WTC11 (cell line): ENCODE results near the gene FSTL4. TPM values are rescaled to one million over a fixed set of nuclear protein-coding genes. Genes with fewer than 3 reads are reported as not detected.

Experiments
- ATAC-seq: fragments of 200-7000 bp; cut with Tn5 transposase; 2 replicates; pipeline ENCODE4 v1.10.0; 2021; ENCODE audit warnings: mild to moderate bottlenecking, moderate library complexity
- CTCF ChIA-PET: fragments of 300-600 bp; sonication (Branson Sonifier 250); formaldehyde crosslinking; loops from one replicate; lab custom pipeline; 2021; ENCODE audit warnings: antibody characterized with exemption; lab: Charles Lee
- POLR2A ChIA-PET: fragments of 350-600 bp; sonication (Branson Sonifier 250); formaldehyde crosslinking; loops from one replicate; lab custom pipeline; 2021; ENCODE audit warnings: antibody characterized with exemption; lab: Charles Lee
- DNase-seq: peaks from one replicate; pipeline ENCODE4 v3.0.0; 2021; ENCODE audit warnings: low spot score
- H3K27ac Mint-ChIP-seq: 2 replicates; pipeline ENCODE4 v1.8.0; 2021; ENCODE audit warnings: mixed read lengths
- H3K27me3 Mint-ChIP-seq: 2 replicates; pipeline ENCODE4 v1.8.0; 2021; ENCODE audit warnings: low read depth, mild to moderate bottlenecking, moderate library complexity, mixed read lengths
- H3K36me3 Mint-ChIP-seq: 2 replicates; pipeline ENCODE4 v1.8.0; 2021; ENCODE audit warnings: mixed read lengths
- H3K4me1 Mint-ChIP-seq: 2 replicates; pipeline ENCODE4 v1.8.0; 2022; ENCODE audit warnings: mixed read lengths
- H3K4me3 Mint-ChIP-seq: 2 replicates; pipeline ENCODE4 v1.8.0; 2021; ENCODE audit warnings: mild to moderate bottlenecking, moderate library complexity, mixed read lengths
- H3K9me3 Mint-ChIP-seq: 2 replicates; pipeline ENCODE4 v1.8.0; 2021; ENCODE audit warnings: mixed read lengths
- FOXJ3 ChIP-seq: sonication (generic); formaldehyde crosslinking; IDR thresholded peaks from 2 replicates; pipeline ENCODE4 v1.9.0; 2021; ENCODE audit warnings: missing genetic modification reagents, mild to moderate bottlenecking, borderline replicate concordance
- FOXP1 ChIP-seq: sonication (generic); formaldehyde crosslinking; IDR thresholded peaks from 2 replicates; pipeline ENCODE4 v1.8.0; 2022; ENCODE audit warnings: missing genetic modification reagents, mild to moderate bottlenecking, moderate library complexity, borderline replicate concordance
- GABPB1 ChIP-seq: sonication (generic); formaldehyde crosslinking; IDR thresholded peaks from 2 replicates; pipeline ENCODE4 v1.8.1; 2023; ENCODE audit warnings: mild to moderate bottlenecking, missing genetic modification reagents
- GRHL2 ChIP-seq: fragments of 250-450 bp; sonication (Bioruptor Pico); IDR thresholded peaks from 2 replicates; pipeline ENCODE4 v1.8.0; 2022; ENCODE audit warnings: mild to moderate bottlenecking, moderate library complexity; ENCODE audit not compliant: insufficient replicate concordance, severe bottlenecking
- KAT7 ChIP-seq: sonication (generic); formaldehyde crosslinking; IDR thresholded peaks from 2 replicates; pipeline ENCODE4 v1.8.1; 2023; ENCODE audit warnings: missing genetic modification reagents, mild to moderate bottlenecking, borderline replicate concordance
- OVOL2 ChIP-seq: fragments of 250-450 bp; sonication (Bioruptor Pico); IDR thresholded peaks from 2 replicates; pipeline ENCODE4 v1.9.0; 2021; ENCODE audit warnings: mild to moderate bottlenecking, borderline replicate concordance
- SOX15 ChIP-seq: fragments of 250-450 bp; sonication (Bioruptor Pico); IDR thresholded peaks from 2 replicates; pipeline ENCODE4 v1.9.0; 2021; ENCODE audit warnings: mild to moderate bottlenecking
- total RNA-seq: library from RNA; stranded (reverse); gene quantifications from 3 replicates; pipeline ENCODE4 v1.2.3, GENCODE V29; 2021
- TF ChIP-seq, protein P1 (sequence below): sonication (generic); formaldehyde crosslinking; IDR thresholded peaks from 2 replicates; pipeline ENCODE4 v1.8.0; 2023; ENCODE audit warnings: missing genetic modification reagents
- TF ChIP-seq, protein P2 (sequence below): sonication (generic); formaldehyde crosslinking; IDR thresholded peaks from 2 replicates; pipeline ENCODE4 v1.8.1; 2022; ENCODE audit warnings: mild to moderate bottlenecking, missing genetic modification reagents, moderate library complexity, borderline replicate concordance
- TF ChIP-seq, protein P3 (sequence below): sonication (generic); formaldehyde crosslinking; IDR thresholded peaks from 2 replicates; pipeline ENCODE4 v1.8.0; 2022; ENCODE audit warnings: missing genetic modification reagents
- TF ChIP-seq, protein P4 (sequence below): sonication (generic); formaldehyde crosslinking; IDR thresholded peaks from 2 replicates; pipeline ENCODE4 v1.8.1; 2022; ENCODE audit warnings: low read depth, mild to moderate bottlenecking, moderate library complexity, missing genetic modification reagents, borderline replicate concordance
- TF ChIP-seq, protein P5 (sequence below): sonication (generic); formaldehyde crosslinking; IDR thresholded peaks from 2 replicates; pipeline ENCODE4 v1.8.1; 2023; ENCODE audit warnings: mild to moderate bottlenecking, missing genetic modification reagents, moderate library complexity

FSTL4 gene
- total RNA-seq, 1 experiment from 2014 or later, result 6.1 TPM

DNA sequence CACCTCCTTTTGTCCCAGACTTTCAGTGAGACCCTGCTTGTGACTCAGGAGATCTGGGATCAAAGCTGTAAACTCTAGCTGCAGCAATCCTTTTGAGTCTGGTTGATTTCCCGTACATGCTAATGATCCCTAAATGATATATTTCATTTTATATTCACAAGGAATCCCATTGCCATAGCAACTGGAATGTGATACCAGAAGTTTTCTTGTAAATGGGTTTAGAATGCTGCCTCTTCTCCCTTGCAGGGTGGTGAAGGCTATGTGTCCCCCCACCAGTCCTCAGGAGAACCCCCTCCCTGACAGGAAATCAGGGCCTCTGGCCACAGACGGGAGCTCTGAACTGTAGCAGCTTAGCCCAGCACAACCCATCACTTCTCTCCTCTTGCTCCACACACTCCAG is 215.0 kb downstream of the FSTL4 start:
- TF ChIP-seq, protein P1, sequence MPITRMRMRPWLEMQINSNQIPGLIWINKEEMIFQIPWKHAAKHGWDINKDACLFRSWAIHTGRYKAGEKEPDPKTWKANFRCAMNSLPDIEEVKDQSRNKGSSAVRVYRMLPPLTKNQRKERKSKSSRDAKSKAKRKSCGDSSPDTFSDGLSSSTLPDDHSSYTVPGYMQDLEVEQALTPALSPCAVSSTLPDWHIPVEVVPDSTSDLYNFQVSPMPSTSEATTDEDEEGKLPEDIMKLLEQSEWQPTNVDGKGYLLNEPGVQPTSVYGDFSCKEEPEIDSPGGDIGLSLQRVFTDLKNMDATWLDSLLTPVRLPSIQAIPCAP, result no peak
- TF ChIP-seq, protein P2, sequence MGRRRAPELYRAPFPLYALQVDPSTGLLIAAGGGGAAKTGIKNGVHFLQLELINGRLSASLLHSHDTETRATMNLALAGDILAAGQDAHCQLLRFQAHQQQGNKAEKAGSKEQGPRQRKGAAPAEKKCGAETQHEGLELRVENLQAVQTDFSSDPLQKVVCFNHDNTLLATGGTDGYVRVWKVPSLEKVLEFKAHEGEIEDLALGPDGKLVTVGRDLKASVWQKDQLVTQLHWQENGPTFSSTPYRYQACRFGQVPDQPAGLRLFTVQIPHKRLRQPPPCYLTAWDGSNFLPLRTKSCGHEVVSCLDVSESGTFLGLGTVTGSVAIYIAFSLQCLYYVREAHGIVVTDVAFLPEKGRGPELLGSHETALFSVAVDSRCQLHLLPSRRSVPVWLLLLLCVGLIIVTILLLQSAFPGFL, result no peak
- TF ChIP-seq, protein P3, sequence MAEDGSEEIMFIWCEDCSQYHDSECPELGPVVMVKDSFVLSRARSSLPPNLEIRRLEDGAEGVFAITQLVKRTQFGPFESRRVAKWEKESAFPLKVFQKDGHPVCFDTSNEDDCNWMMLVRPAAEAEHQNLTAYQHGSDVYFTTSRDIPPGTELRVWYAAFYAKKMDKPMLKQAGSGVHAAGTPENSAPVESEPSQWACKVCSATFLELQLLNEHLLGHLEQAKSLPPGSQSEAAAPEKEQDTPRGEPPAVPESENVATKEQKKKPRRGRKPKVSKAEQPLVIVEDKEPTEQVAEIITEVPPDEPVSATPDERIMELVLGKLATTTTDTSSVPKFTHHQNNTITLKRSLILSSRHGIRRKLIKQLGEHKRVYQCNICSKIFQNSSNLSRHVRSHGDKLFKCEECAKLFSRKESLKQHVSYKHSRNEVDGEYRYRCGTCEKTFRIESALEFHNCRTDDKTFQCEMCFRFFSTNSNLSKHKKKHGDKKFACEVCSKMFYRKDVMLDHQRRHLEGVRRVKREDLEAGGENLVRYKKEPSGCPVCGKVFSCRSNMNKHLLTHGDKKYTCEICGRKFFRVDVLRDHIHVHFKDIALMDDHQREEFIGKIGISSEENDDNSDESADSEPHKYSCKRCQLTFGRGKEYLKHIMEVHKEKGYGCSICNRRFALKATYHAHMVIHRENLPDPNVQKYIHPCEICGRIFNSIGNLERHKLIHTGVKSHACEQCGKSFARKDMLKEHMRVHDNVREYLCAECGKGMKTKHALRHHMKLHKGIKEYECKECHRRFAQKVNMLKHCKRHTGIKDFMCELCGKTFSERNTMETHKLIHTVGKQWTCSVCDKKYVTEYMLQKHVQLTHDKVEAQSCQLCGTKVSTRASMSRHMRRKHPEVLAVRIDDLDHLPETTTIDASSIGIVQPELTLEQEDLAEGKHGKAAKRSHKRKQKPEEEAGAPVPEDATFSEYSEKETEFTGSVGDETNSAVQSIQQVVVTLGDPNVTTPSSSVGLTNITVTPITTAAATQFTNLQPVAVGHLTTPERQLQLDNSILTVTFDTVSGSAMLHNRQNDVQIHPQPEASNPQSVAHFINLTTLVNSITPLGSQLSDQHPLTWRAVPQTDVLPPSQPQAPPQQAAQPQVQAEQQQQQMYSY (CRISPR knock-in tag), result no peak
- ChIA-PET POLR2A (no interaction called here), CTCF (interaction anchor here (0.8 to 2.8 kb wide), 5 partner anchors 9 to 149 kb away, joined by 4 to 16 read pairs (median 5); no protein-coding TSS in a partner anchor)
- peaks cover 14% of the 10 kb centered on the region for H3K36me3 Mint-ChIP-seq
- DNase-seq (no peak), ATAC-seq (no peak)
- peaks cover 34% of the 10 kb centered on the region for H3K4me1 Mint-ChIP-seq
- H3K27me3 Mint-ChIP-seq, result peaks cover 3% of the 10 kb centered on the region; the same call in 1 of the 2 replicates
- H3K27ac Mint-ChIP-seq, result no peak overlapping the region
- no peak overlapping the region for H3K4me3 Mint-ChIP-seq
- peaks cover 17% of the 10 kb centered on the region for H3K9me3 Mint-ChIP-seq

DNA sequence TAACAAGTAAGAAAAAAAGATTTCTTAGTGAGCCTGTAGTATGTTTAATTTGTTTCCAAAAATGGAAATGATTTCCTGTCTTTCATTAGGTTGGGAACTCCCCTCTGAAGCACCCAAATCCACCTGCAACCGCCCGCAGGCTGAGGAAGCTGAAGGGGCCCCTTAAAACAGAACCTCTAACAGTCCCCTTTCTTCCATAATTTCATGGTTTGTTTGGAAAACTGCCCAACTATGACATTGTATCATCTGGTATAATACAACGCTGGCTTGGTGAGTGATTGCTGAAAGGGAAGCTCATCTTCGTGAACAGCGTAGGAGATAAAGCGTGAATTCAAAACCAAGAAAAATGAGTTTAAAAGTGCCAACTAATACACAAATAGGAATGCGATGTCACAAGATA is 215.5 kb downstream of the FSTL4 start:
- ATAC-seq, result no peak
- Mint-ChIP-seq H3K4me3 (no peak overlapping the region), H3K9me3 (peaks cover 22% of the 10 kb centered on the region), H3K36me3 (peaks cover 15% of the 10 kb centered on the region), H3K27ac (no peak overlapping the region), H3K27me3 (peaks cover 3% of the 10 kb centered on the region; the same call in 1 of the 2 replicates), H3K4me1 (peaks cover 30% of the 10 kb centered on the region)
- no peak for DNase-seq
- ChIA-PET CTCF (interaction anchor here (1.3 to 2.8 kb wide), 4 partner anchors 10 to 149 kb away, joined by 4 to 16 read pairs (median 10); no protein-coding TSS in a partner anchor), POLR2A (no interaction called here)
- TF ChIP-seq, protein P4, sequence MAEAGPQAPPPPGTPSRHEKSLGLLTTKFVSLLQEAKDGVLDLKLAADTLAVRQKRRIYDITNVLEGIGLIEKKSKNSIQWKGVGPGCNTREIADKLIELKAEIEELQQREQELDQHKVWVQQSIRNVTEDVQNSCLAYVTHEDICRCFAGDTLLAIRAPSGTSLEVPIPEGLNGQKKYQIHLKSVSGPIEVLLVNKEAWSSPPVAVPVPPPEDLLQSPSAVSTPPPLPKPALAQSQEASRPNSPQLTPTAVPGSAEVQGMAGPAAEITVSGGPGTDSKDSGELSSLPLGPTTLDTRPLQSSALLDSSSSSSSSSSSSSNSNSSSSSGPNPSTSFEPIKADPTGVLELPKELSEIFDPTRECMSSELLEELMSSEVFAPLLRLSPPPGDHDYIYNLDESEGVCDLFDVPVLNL (CRISPR knock-in tag), result no peak
- TF ChIP-seq, protein P1, result no peak
- TF ChIP-seq GABPB1 (no peak), GRHL2 (CRISPR knock-in tag) (no peak), OVOL2 (CRISPR knock-in tag) (no peak), KAT7 (CRISPR knock-in tag) (no peak), FOXJ3 (CRISPR knock-in tag) (no peak), SOX15 (CRISPR knock-in tag) (no peak), FOXP1 (no peak)
- TF ChIP-seq, protein P5, sequence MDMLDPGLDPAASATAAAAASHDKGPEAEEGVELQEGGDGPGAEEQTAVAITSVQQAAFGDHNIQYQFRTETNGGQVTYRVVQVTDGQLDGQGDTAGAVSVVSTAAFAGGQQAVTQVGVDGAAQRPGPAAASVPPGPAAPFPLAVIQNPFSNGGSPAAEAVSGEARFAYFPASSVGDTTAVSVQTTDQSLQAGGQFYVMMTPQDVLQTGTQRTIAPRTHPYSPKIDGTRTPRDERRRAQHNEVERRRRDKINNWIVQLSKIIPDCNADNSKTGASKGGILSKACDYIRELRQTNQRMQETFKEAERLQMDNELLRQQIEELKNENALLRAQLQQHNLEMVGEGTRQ (CRISPR knock-in tag), result no peak
